Muscle of back (tissue), 11 donors: Measurements from ENCODE around the gene GSTM4. TPM values are rescaled to one million over a fixed set of nuclear protein-coding genes. Genes with fewer than 3 reads are reported as not detected.

Source experiments
- DNase-seq, 3 donors: peaks; one replicate each; pipeline versions ENCODE4 v3.0.0 to v3.0.0-alpha.2; 2013
- polyA plus RNA-seq, 10 donors: library from polyadenylated mRNA; unstranded; fragments of 120-200 nt; gene quantifications; one replicate each; pipeline ENCODE4 v1.2.1, GENCODE V29; 2013; ENCODE audit not compliant: insufficient read length in 10 of 10

The GSTM4 gene
- polyA plus RNA-seq, 10 donors: 12.9 to 25.9 (median 20.7) TPM

- peak in 1 of 3 donors; percentile 41 for DNase-seq
These were observed 32.2 kb upstream of the GSTM4 start for GRCh38 chr1:109623601-109624161.

GRCh38 chr1:109624201-109625010 is 31.5 kb upstream of the GSTM4 start:
- peak in 1 of 3 donors; percentile 35 for DNase-seq

GRCh38 chr1:109625176-109625575 is 30.7 kb upstream of the GSTM4 start:
- DNase-seq: no peak

- peak in 1 of 3 donors; percentile 66 for DNase-seq
These were observed 30.0 kb upstream of the GSTM4 start for GRCh38 chr1:109625601-109626560.

GRCh38 chr1:109626682-109627408 is 29.1 kb upstream of the GSTM4 start:
- no peak for DNase-seq

- DNase-seq: no peak
These were observed 28.1 kb upstream of the GSTM4 start for GRCh38 chr1:109627692-109628399.

- peak in 1 of 3 donors; percentile 1 for DNase-seq
These were observed 27.2 kb upstream of the GSTM4 start for GRCh38 chr1:109628540-109629321.

- DNase-seq: peak in 1 of 3 donors; percentile 2
These were observed 26.4 kb upstream of the GSTM4 start for GRCh38 chr1:109629372-109630030.

- DNase-seq: peak in 1 of 3 donors; percentile 5
These were observed 25.6 kb upstream of the GSTM4 start for GRCh38 chr1:109630081-109630897.

- DNase-seq: no peak
These were observed 24.9 kb upstream of the GSTM4 start for GRCh38 chr1:109630898-109631512.

GRCh38 chr1:109631513-109632505 is 24.1 kb upstream of the GSTM4 start:
- peak in 1 of 3 donors; percentile 43 for DNase-seq

- peak; percentile 67 to 88 (median 71) for DNase-seq
These were observed 23.1 kb upstream of the GSTM4 start for GRCh38 chr1:109632671-109633346.

- peak in 1 of 3 donors; percentile 1 for DNase-seq
These were observed 21.6 kb upstream of the GSTM4 start for GRCh38 chr1:109634292-109634691.

- DNase-seq: peak in 1 of 3 donors; percentile 0
These were observed 20.8 kb upstream of the GSTM4 start for GRCh38 chr1:109634771-109635750.

- no peak for DNase-seq
These were observed 20.1 kb upstream of the GSTM4 start for GRCh38 chr1:109635862-109636200.
